Peyer's patch (tissue), 4 donors: ENCODE results near the gene HSDL1. TPM values are rescaled to one million over a fixed set of nuclear protein-coding genes. Genes with fewer than 3 reads are reported as not detected.

Experiments used
- DNase-seq, 3 donors: peaks; one replicate each; pipeline ENCODE4 v3.0.0-alpha.2; 2017 to 2019
- H3K27ac ChIP-seq, 4 donors: fragments of 200-600 bp; sonication (generic); one replicate each; pipeline ENCODE4 v1.5.1; 2016 to 2019
- H3K27me3 ChIP-seq, 2 donors: fragments of 200-600 bp; sonication (generic); one replicate each; pipeline ENCODE4 v1.5.1; 2019
- H3K36me3 ChIP-seq, 3 donors: fragments of 200-600 bp; sonication (generic); one replicate each; pipeline ENCODE4 v1.5.1; 2016 to 2019
- H3K4me1 ChIP-seq, 4 donors: fragments of 200-600 bp; sonication (generic); one replicate each; pipeline ENCODE4 v1.5.1; 2016 to 2019
- H3K4me3 ChIP-seq, 4 donors: fragments of 200-600 bp; sonication (generic); 1 replicate in 3 of 4; 2 replicates in 1 of 4; pipeline ENCODE4 v1.5.1; 2016 to 2019; ENCODE audit warnings: mild to moderate bottlenecking in 1 of 4
- H3K9me3 ChIP-seq, 4 donors: fragments of 200-600 bp; sonication (generic); one replicate each; pipeline ENCODE4 v1.5.1; 2016 to 2019; ENCODE audit warnings: mild to moderate bottlenecking in 1 of 4
- CTCF ChIP-seq, 6 experiments: fragments of 450-650 bp in 4 of 6; fragments of 200-600 bp in 2 of 6; sonication (generic) in 1 of 6; IDR thresholded peaks; one replicate each; pipeline ENCODE4 v1.5.1; 2017 to 2019; ENCODE audit warnings: antibody characterized with exemption in 6 of 6, mild to moderate bottlenecking in 3 of 6, moderate library complexity in 1 of 6
- POLR2A ChIP-seq, 2 donors: fragments of 450-650 bp; IDR thresholded peaks; one replicate each; pipeline ENCODE4 v1.5.1; 2017; ENCODE audit warnings: antibody characterized with exemption in 2 of 2, mild to moderate bottlenecking in 2 of 2, moderate library complexity in 2 of 2
- total RNA-seq, 4 donors: library from RNA; depleted of rRNA; stranded (reverse); fragments of >200 nt; gene quantifications; one replicate each; pipeline ENCODE4 v1.1.0, GENCODE V29; 2016

HSDL1 gene
- total RNA-seq, 4 donors from 2014 or later, result 8.4 to 25.0 (median 10.8) TPM

GRCh38 chr16:84080378-84080777, 64.6 kb downstream of the HSDL1 start:
- TF ChIP-seq CTCF (IDR thresholded peaks at IDR 0.05) (no peak), POLR2A (IDR thresholded peaks at IDR 0.05) (no peak)
- no peaks in the 10 kb centered on the region for H3K4me1 ChIP-seq
- no peaks in the 10 kb centered on the region for H3K9me3 ChIP-seq

GRCh38 chr16:84079664-84080063, 65.3 kb downstream of the HSDL1 start:
- no peak overlapping the region for H3K27ac ChIP-seq
- no peak overlapping the region for H3K4me3 ChIP-seq
- TF ChIP-seq CTCF (IDR thresholded peaks at IDR 0.05) (no peak), POLR2A (IDR thresholded peaks at IDR 0.05) (no peak)
- no peaks in the 10 kb centered on the region for H3K4me1 ChIP-seq
- H3K9me3 ChIP-seq, result no peaks in the 10 kb centered on the region
- DNase-seq, result no peak
- H3K36me3 ChIP-seq, result peaks cover 0 to 81% (median 3%) of the 10 kb centered on the region in 3 donors
- no peaks in the 10 kb centered on the region for H3K27me3 ChIP-seq

More at GRCh38 chr16:84080378-84080777, 64.6 kb downstream of the HSDL1 start:
- no peak for DNase-seq
- peaks cover 0 to 80% (median 3%) of the 10 kb centered on the region in 3 donors for H3K36me3 ChIP-seq
- no peak overlapping the region for H3K4me3 ChIP-seq
- H3K27ac ChIP-seq, result no peak overlapping the region
- H3K27me3 ChIP-seq, result no peaks in the 10 kb centered on the region

GRCh38 chr16:84075376-84075775, 69.6 kb downstream of the HSDL1 start:
- no peak overlapping the region for H3K4me3 ChIP-seq
- DNase-seq, result no peak
- no peaks in the 10 kb centered on the region for H3K4me1 ChIP-seq
- no peak overlapping the region for H3K27ac ChIP-seq
- TF ChIP-seq CTCF (IDR thresholded peaks at IDR 0.05), result no peak
- no peak for TF ChIP-seq POLR2A (IDR thresholded peaks at IDR 0.05)
- H3K9me3 ChIP-seq, result no peaks in the 10 kb centered on the region
- H3K27me3 ChIP-seq, result no peaks in the 10 kb centered on the region
- H3K36me3 ChIP-seq, result peaks cover 0 to 93% (median 0%) of the 10 kb centered on the region in 3 donors

GRCh38 chr16:84074721-84075120, 70.3 kb downstream of the HSDL1 start:
- Histone ChIP-seq H3K9me3 (no peaks in the 10 kb centered on the region), H3K27ac (no peak overlapping the region), H3K4me1 (no peaks in the 10 kb centered on the region), H3K4me3 (no peak overlapping the region), H3K36me3 (peaks cover 0 to 93% (median 0%) of the 10 kb centered on the region in 3 donors), H3K27me3 (no peaks in the 10 kb centered on the region)
- TF ChIP-seq CTCF (IDR thresholded peaks at IDR 0.05), result no peak
- no peak for TF ChIP-seq POLR2A (IDR thresholded peaks at IDR 0.05)
- DNase-seq, result no peak

Other genes with a start within 250 kb of the HSDL1 start
- 10 to 100 TPM; 13.5 to 31.4 (median 31.0) TPM for gene MLYCD, start 246.1 kb downstream of the HSDL1 start, total RNA-seq
- gene OSGIN1, start 191.9 kb downstream of the HSDL1 start, total RNA-seq, result 10 to 100 TPM; 17.3 to 99.7 (median 75.2) TPM
- gene NECAB2, start 176.9 kb downstream of the HSDL1 start, total RNA-seq, result 1 to 10 TPM in 1 of 4 donors, not detected in 3; 1.2 TPM
- not detected for gene SLC38A8, start 102.4 kb downstream of the HSDL1 start, total RNA-seq
- 100 to 1,000 TPM in 1 of 4 donors, 10 to 100 TPM in 3; 79.0 to 104 (median 91.7) TPM for gene MBTPS1, start 28.2 kb downstream of the HSDL1 start, total RNA-seq
- gene DNAAF1, start 131 bp upstream of the HSDL1 start, total RNA-seq, result not detected
- gene TAF1C, start 41.9 kb upstream of the HSDL1 start, total RNA-seq, result 100 to 1,000 TPM in 2 of 4 donors, 10 to 100 TPM in 2; 61.3 to 169 (median 97.0) TPM
- 1 to 10 TPM in 1 of 4 donors, not detected in 3; 1.8 TPM for gene ADAD2, start 46.0 kb upstream of the HSDL1 start, total RNA-seq
- not detected for gene KCNG4, start 94.8 kb upstream of the HSDL1 start, total RNA-seq
- gene WFDC1, start 149.7 kb upstream of the HSDL1 start, total RNA-seq, result 10 to 100 TPM in 2 of 4 donors, 1 to 10 TPM in 2; 1.9 to 35.5 (median 10.1) TPM
- 100 to 1,000 TPM in 2 of 4 donors, 10 to 100 TPM in 2; 84.2 to 148 (median 115) TPM for gene ATP2C2, start 223.4 kb upstream of the HSDL1 start, total RNA-seq